Placental pericyte (primary cell): Measurements from ENCODE around the gene VPS33B. TPM values are rescaled to one million over a fixed set of nuclear protein-coding genes. Genes with fewer than 3 reads are reported as not detected.

Experiments
- small RNA-seq: library from RNA; depleted of rRNA; stranded (forward); fragments of <200 nt; gene quantifications from one replicate; pipeline ENCODE3, GENCODE V24; 2012; ENCODE audit warnings: low replicate concordance
- total RNA-seq: library from RNA; depleted of rRNA; stranded (reverse); fragments of >200 nt; gene quantifications from 2 replicates; pipeline ENCODE4 v1.2.3, GENCODE V29; 2012

The VPS33B gene
- 9.8 and 10.2 TPM in 2 replicates for total RNA-seq

DNA sequence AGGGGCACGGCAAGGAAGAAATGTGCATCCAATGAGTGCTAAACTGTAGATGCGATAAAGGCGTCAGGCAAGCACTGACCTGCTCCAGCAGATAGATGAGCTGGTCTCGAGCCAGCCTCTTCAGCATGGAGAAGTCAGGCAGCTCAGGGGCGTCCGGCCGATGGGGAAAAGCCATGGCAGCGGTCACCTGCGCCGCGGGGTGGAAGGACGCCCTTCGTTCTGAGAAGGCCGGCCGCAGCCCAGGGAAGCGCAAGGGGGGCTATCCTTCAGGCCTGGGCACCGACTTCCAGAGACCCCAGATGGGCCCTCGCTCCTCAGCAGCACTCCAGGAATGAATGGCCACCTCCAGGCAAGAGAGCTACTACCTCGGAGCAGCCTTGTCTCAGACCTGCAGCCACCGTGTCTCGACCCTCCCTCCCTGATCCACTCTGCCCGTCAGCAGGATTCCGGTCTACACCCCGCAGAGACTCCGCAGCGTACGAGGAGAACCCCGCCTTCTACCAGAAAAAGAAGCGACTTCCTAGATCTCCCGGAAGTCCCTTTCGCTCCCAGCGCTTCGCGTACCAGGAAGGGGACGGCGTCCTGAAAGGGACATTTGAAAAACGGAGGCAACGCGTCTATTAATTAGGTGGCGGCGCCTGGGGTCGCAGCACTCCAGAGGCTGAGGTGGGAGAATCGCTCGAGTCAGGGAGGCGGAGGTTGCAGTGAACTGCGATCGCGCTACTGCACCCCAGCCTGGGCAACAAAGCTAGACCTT, at the start of gene VPS33B:
VPS33B (minus strand) TSS at position 520 of the 757 bp plus-strand sequence; CDS start at position 175, 345 bp downstream.

GRCh38 chr15:90994417-90995311, 27.7 kb downstream of the VPS33B start, which contains the start of gene PRC1:
TSS of gene PRC1 (minus strand) at chr15:90994535. CDS start at chr15:90994417, 118 bp downstream.

DNA sequence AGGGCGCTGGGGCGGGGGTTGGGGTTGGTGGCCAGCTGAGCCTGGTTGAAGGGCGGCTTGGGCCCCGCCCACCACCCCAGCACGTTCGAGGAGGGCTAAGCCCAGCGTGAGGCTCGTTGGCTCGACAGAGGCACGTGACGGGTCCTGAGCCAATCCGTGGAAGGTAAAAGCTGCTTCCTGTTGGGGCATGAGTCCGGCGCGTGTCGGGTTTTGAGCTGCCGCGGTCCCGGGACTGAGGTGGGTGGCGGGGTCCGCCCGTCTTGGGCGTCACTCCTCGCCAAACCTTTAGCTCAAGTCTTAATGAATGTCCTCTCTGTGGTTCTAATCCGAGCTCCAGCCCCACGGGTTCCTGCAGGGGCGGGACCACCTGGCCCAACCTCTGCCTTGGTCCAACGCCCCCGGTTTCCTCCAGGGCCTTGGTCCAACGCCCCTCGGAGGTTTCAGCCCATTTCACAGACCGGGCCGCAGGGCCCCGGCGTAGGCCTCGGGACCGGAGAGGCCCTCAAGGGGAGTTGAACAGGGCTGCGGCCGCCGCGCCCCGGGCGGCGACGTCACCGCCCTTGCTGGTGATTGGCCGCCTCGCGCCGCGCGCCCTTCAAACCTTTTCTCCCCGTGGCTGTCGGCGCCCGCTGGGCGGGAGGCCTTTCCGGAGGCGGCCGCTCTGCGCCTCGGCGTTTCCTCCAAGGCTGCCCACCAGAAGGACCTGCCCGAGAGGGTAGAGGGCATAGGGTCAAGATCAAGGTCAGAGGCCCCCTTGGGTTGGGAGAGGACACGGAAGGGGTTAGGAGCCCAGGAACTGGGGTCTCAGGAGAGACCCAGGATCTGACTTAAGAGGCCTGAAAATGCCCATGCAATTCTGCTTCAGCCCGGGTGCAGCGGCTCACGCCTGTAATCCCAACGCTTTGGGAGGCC, 67.4 kb downstream of the VPS33B start, which contains the start of gene RCCD1:
RCCD1 (plus strand) TSS at position 173 of the 912 bp plus-strand sequence. CDS start 1,851 bp downstream, outside the sequence.

Small RNAs within 50 kb of the gene (small RNA-seq; reads per million reads assigned to genes)
- gene RF00019 = not detected

Other genes starting within 250 kb of the VPS33B start
- gene FURIN, start 154.0 kb downstream of the VPS33B start, total RNA-seq = 72.0 and 142 TPM in 2 replicates
- 8.3 and 8.8 TPM in 2 replicates for gene FES, start 138.1 kb downstream of the VPS33B start, total RNA-seq
- gene MAN2A2, start 119.3 kb downstream of the VPS33B start, total RNA-seq = 13.8 and 20.8 TPM in 2 replicates
- gene HDDC3, start 90.0 kb downstream of the VPS33B start, total RNA-seq = 9.7 and 11.8 TPM in 2 replicates
- gene UNC45A, start 87.3 kb downstream of the VPS33B start, total RNA-seq = 64.3 and 74.7 TPM in 2 replicates
- gene RCCD1, start 67.7 kb downstream of the VPS33B start, total RNA-seq = 5.9 and 16.0 TPM in 2 replicates
- gene PRC1, start 28.1 kb downstream of the VPS33B start, total RNA-seq = 7.0 and 242 TPM in 2 replicates
- under 0.01 TPM in 1 of 2 replicates, not detected in the other for gene SV2B, start 77.7 kb upstream of the VPS33B start, total RNA-seq